ENCODE data around the gene THOC2.
A peak's percentile ranks its signal among the peaks of the same experiment; 100 is the strongest.
"Not testable (repeated sequence)": the region's sequence is repeated elsewhere in the genome, so short reads cannot be mapped to it uniquely, and the experiment has no call there.

Gene THOC2

DNA sequence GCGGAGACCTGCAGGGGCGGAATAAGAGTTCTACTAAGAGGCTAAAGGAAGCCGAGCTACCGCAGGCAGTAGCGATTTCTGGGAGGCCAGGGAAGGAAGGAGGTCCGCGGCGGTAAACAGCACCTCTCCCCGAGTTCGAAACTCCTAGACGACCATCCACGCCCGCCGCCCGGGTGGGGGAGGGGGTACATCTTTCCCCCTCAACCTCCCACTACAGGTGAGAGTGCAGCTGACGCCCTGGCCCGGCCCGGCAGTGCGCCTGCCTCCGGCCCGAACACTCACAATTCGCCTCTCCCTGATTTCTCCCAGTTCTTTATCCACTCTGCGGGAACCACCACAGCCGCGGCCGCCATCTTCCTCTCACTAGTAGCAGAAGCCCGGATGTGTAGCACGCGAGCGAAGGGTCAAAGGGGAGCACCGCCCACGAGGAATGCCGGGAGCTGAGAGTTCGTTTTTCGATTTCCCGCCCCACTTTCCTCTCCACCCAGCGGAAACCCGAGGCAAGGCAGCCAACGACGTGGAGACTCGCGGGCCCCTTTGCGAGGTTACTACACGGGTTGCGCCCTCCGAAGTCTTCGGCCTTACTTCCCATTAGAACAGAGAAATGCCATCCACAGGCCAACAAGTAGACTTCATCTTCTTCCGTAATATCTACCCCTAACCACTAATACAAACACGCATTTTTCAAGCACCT, at the start of gene THOC2:
Gene THOC2, minus strand, starts transcription at position 383 of the 694 bp plus-strand sequence. Its CDS starts 30 bp downstream, at position 353.
- H3K9me3 Mint-ChIP-seq = no peaks in the 10 kb centered on the region
- ATAC-seq (replicated peaks; ENCODE audit: extremely low read depth, poor library complexity, severe bottlenecking) (peak; percentile 85), DNase-seq (ENCODE audit: low spot score in 2 of 2) (peak; percentile 41 to 49)
- no peaks in the 10 kb centered on the region for H3K27me3 Mint-ChIP-seq
- peaks cover 5% of the 10 kb centered on the region for H3K36me3 Mint-ChIP-seq (ENCODE audit: insufficient read depth)
- H3K4me3 Mint-ChIP-seq = peak within 1 kb of the TSS; percentile 93
- peaks cover 14% of the 10 kb centered on the region for H3K4me1 Mint-ChIP-seq
- peak within 1 kb of the TSS; percentile 95 for H3K27ac Mint-ChIP-seq (ENCODE audit: low read depth)

DNA sequence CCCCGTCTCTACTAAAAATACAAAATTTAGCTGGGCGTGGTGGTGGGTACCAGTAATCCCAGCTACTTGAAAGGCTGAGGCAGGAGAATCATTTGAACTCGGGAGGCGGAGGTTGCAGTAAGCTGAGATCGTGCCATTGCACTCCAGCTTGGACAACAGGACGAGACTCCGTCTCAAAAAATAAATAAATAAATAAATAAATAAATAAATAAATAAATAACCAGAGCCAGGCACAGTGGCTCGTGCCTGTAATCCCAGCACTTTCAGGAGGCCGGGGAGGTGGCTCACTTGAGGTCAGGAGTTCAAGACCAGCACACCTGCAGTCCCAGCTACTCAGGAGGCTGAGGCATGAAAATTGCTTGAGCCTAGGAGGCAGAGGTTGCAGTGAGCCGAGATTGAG, 48.9 kb upstream of the THOC2 start:
- not testable (repeated sequence) for ATAC-seq (replicated peaks; ENCODE audit: extremely low read depth, poor library complexity, severe bottlenecking); H3K27me3 Mint-ChIP-seq; H3K4me3 Mint-ChIP-seq; H3K27ac Mint-ChIP-seq (ENCODE audit: low read depth); H3K36me3 Mint-ChIP-seq (ENCODE audit: insufficient read depth); H3K4me1 Mint-ChIP-seq; DNase-seq (ENCODE audit: low spot score in 2 of 2); H3K9me3 Mint-ChIP-seq

DNA sequence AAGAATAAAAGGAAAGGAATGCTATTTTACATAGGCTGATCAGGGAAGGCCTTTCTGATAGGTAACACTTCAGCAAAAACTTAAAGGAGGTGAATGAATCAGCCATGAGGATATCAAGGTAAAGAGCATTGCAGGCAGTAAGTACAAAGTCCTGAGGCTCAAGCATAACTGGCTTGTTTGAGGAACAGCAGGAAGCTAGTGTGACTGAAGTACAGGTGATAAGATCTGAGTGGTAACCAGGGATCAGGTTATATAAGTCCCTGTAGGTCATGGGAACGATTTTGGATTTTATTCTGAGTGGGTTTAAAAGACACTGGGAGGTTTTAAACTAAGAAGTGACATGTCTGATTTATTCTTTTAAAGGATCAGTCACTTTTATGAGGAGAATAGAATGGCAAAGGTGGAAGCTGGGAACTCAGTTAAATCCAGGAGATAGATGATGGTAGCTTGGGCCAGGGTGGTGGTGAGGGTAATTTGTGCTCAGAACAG, 47.1 kb upstream of the THOC2 start:
- Mint-ChIP-seq H3K27me3 (peaks cover 10% of the 10 kb centered on the region), H3K4me1 (no peaks in the 10 kb centered on the region), H3K4me3 (no peak overlapping the region), H3K27ac (ENCODE audit: low read depth) (no peak overlapping the region), H3K9me3 (no peaks in the 10 kb centered on the region), H3K36me3 (ENCODE audit: insufficient read depth) (no peaks in the 10 kb centered on the region)
- DNase-seq (ENCODE audit: low spot score in 2 of 2) (no peak), ATAC-seq (replicated peaks; ENCODE audit: extremely low read depth, poor library complexity, severe bottlenecking) (no peak)

GRCh38 chrX:123773258-123773988, 40.6 kb upstream of the THOC2 start:
- Mint-ChIP-seq H3K27me3 (no peaks in the 10 kb centered on the region), H3K27ac (ENCODE audit: low read depth) (no peak overlapping the region), H3K9me3 (no peaks in the 10 kb centered on the region), H3K4me3 (no peak overlapping the region), H3K36me3 (ENCODE audit: insufficient read depth) (no peaks in the 10 kb centered on the region), H3K4me1 (no peaks in the 10 kb centered on the region)
- ATAC-seq (replicated peaks; ENCODE audit: extremely low read depth, poor library complexity, severe bottlenecking) (no peak), DNase-seq (ENCODE audit: low spot score in 2 of 2) (no peak)

- Mint-ChIP-seq H3K9me3 (no peaks in the 10 kb centered on the region), H3K4me1 (no peaks in the 10 kb centered on the region), H3K27me3 (no peaks in the 10 kb centered on the region), H3K27ac (ENCODE audit: low read depth) (no peak overlapping the region), H3K4me3 (no peak overlapping the region), H3K36me3 (ENCODE audit: insufficient read depth) (no peaks in the 10 kb centered on the region)
- DNase-seq (ENCODE audit: low spot score in 2 of 2) = no peak
- ATAC-seq (replicated peaks; ENCODE audit: extremely low read depth, poor library complexity, severe bottlenecking) = no peak
Observed at GRCh38 chrX:123771449-123772064, 38.7 kb upstream of the THOC2 start.

DNA sequence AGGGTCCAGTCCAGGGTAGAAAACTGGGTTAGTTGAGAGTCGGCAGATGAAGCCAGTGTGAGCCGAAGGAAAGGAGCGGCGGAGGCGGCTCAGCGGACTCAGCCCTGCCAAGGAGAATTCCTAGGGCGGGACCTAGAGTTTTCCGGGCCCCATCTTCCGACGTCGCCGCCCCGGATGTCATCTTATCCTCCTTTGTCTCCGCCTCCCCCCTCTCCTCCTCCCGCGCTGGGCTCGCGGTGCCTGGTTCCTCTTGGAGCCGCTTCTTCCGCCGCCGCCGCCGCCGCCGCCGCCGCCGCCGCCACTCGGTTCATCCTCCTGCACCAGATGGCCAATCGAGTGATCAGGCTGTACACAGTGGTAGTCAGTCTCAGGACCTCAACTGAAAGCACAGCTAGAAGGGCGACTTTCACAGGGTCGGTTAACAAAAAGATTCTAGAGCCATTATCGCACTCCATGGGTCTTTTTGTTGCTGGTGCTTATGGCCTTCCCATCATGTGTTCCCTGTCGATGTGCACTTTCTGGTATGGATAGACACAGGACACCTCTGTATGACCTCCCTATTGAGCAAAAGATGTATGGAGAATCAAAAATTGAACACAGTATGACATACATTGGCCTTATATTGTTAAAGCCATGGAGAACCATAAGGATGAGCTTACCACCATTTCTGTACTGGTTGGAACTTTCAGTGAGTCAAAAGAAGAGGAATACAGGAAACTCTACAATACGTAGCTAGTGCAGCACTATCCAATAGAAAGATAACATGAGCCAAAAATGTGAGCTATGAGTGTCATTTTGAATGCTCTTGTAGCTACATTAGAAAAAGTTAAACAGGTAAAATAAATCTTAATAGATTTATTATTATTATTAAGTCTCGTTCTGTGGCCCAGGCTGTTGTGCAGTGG, 32.4 kb upstream of the THOC2 start:
- H3K4me1 Mint-ChIP-seq = peaks cover 11% of the 10 kb centered on the region
- DNase-seq (ENCODE audit: low spot score in 2 of 2) (peak in 1 of 2 donors; percentile 10), ATAC-seq (replicated peaks; ENCODE audit: extremely low read depth, poor library complexity, severe bottlenecking) (peak; percentile 79)
- no peak overlapping the region for H3K27ac Mint-ChIP-seq (ENCODE audit: low read depth)
- no peaks in the 10 kb centered on the region for H3K27me3 Mint-ChIP-seq
- H3K36me3 Mint-ChIP-seq (ENCODE audit: insufficient read depth) = no peaks in the 10 kb centered on the region
- no peaks in the 10 kb centered on the region for H3K9me3 Mint-ChIP-seq
- peak overlapping the region; percentile 78 for H3K4me3 Mint-ChIP-seq

GRCh38 chrX:123759849-123760248, 27.0 kb upstream of the THOC2 start:
- H3K27ac Mint-ChIP-seq (ENCODE audit: low read depth); H3K36me3 Mint-ChIP-seq (ENCODE audit: insufficient read depth); DNase-seq (ENCODE audit: low spot score in 2 of 2); ATAC-seq (replicated peaks; ENCODE audit: extremely low read depth, poor library complexity, severe bottlenecking); H3K4me3 Mint-ChIP-seq; H3K9me3 Mint-ChIP-seq; H3K4me1 Mint-ChIP-seq: not testable (repeated sequence)
- peaks cover 11% of the 10 kb centered on the region for H3K27me3 Mint-ChIP-seq

DNA sequence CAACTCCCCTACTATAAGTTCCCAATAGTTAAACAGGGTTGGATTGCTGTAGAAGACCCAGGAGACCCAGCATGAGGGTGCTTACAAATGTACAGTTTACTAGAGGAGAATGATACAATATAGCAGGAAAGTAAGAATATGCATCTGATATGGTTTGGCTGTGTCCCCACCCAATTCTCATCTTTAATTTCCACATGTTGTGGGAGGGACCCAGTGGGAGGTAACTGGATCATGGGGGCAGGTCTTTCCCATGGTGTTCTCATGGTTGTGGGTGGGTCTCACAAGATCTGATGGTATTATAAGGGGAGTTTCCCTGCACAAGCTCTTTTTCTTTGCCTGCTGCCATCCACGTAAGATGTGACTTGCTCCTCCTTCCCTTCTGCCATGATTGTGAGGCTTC, 24.9 kb upstream of the THOC2 start:
- H3K27me3 Mint-ChIP-seq = peaks cover 11% of the 10 kb centered on the region
- H3K27ac Mint-ChIP-seq (ENCODE audit: low read depth); H3K9me3 Mint-ChIP-seq; ATAC-seq (replicated peaks; ENCODE audit: extremely low read depth, poor library complexity, severe bottlenecking); H3K36me3 Mint-ChIP-seq (ENCODE audit: insufficient read depth); H3K4me1 Mint-ChIP-seq; DNase-seq (ENCODE audit: low spot score in 2 of 2); H3K4me3 Mint-ChIP-seq: not testable (repeated sequence)

GRCh38 chrX:123756320-123756719, 23.5 kb upstream of the THOC2 start:
- Mint-ChIP-seq H3K27me3 (peaks cover 11% of the 10 kb centered on the region), H3K9me3 (peaks cover 7% of the 10 kb centered on the region), H3K4me1 (no peaks in the 10 kb centered on the region), H3K36me3 (ENCODE audit: insufficient read depth) (no peaks in the 10 kb centered on the region), H3K4me3 (no peak overlapping the region), H3K27ac (ENCODE audit: low read depth) (no peak overlapping the region)
- DNase-seq (ENCODE audit: low spot score in 2 of 2) (no peak), ATAC-seq (replicated peaks; ENCODE audit: extremely low read depth, poor library complexity, severe bottlenecking) (no peak)

GRCh38 chrX:123755107-123755506, 22.3 kb upstream of the THOC2 start:
- Mint-ChIP-seq H3K27me3 (peaks cover 11% of the 10 kb centered on the region), H3K4me3 (no peak overlapping the region), H3K4me1 (no peaks in the 10 kb centered on the region), H3K27ac (ENCODE audit: low read depth) (no peak overlapping the region), H3K9me3 (peaks cover 7% of the 10 kb centered on the region), H3K36me3 (ENCODE audit: insufficient read depth) (no peaks in the 10 kb centered on the region)
- DNase-seq (ENCODE audit: low spot score in 2 of 2) (no peak), ATAC-seq (replicated peaks; ENCODE audit: extremely low read depth, poor library complexity, severe bottlenecking) (no peak)

DNA sequence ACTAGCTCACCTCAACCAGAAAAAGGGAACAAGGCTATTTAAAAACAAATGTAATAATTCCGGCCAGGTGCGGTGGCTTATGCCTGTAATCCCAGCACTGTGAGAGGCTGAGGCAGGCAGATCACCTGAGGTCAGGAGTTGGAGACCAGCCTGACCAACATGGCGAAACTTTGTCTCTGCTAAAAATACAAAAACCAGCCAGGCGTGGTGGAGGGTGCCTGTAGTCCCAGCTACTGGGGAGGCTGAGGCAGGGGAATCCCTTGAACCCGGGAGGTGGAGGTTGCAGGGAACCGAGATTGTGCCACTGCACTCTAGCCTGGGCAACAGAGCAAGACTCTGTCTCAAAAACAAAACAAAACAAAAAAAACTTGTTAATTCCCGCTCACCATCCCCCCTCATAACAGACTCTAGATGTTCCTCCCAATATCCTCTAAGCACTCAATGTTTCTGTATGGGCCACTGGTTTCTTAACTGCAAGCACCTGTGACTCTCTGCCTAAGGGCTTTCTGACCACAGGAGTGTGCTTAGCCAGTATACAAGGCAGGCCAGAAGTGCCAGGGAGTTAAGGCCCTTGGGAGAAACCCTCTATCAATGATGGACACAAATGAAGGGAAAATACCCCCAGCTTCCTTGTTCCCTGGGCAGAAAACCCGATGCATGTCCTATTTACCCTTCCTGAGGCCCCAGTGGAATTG, 21.0 kb upstream of the THOC2 start:
- no peaks in the 10 kb centered on the region for H3K4me1 Mint-ChIP-seq
- peaks cover 7% of the 10 kb centered on the region for H3K9me3 Mint-ChIP-seq
- ATAC-seq (replicated peaks; ENCODE audit: extremely low read depth, poor library complexity, severe bottlenecking) (no peak), DNase-seq (ENCODE audit: low spot score in 2 of 2) (no peak)
- peaks cover 9% of the 10 kb centered on the region for H3K27me3 Mint-ChIP-seq
- H3K4me3 Mint-ChIP-seq = no peak overlapping the region
- H3K36me3 Mint-ChIP-seq (ENCODE audit: insufficient read depth) = no peaks in the 10 kb centered on the region
- H3K27ac Mint-ChIP-seq (ENCODE audit: low read depth) = no peak overlapping the region

DNA sequence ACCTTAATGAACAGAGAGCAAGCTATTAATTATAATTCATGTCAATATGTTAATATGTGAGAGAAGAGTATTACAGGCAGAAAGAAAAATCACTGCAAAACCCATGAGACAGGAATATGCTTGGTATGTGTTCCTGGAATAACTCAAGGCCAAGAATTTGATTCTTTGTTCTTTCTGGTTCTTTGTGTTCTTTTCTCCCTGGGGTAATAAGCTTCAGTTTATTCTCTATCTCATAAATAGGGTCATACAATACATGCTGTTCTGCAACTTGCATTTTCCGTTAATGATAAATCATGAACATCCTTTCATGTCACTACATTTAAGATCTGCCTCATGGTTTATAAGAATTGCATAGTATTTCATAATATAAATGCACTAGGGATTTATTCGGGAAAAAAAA, 16.8 kb upstream of the THOC2 start:
- H3K27me3 Mint-ChIP-seq = no peaks in the 10 kb centered on the region
- no peaks in the 10 kb centered on the region for H3K36me3 Mint-ChIP-seq (ENCODE audit: insufficient read depth)
- DNase-seq (ENCODE audit: low spot score in 2 of 2) (no peak), ATAC-seq (replicated peaks; ENCODE audit: extremely low read depth, poor library complexity, severe bottlenecking) (no peak)
- H3K4me1 Mint-ChIP-seq = no peaks in the 10 kb centered on the region
- no peak overlapping the region for H3K27ac Mint-ChIP-seq (ENCODE audit: low read depth)
- no peaks in the 10 kb centered on the region for H3K9me3 Mint-ChIP-seq
- no peak overlapping the region for H3K4me3 Mint-ChIP-seq
